GM12875 (cell line): ENCODE results near the gene DTX1.

Experiments used
- H3K4me3 ChIP-seq: one replicate; pipeline ENCODE4 v1.5.1; 2011; ENCODE audit warnings: low read depth, low read length, control low read depth
- CTCF ChIP-seq: IDR thresholded peaks from 2 replicates; pipeline ENCODE4 v1.5.1; 2011; ENCODE audit warnings: low read depth, mild to moderate bottlenecking, control low read depth, inconsistent platforms, low read length, moderate library complexity, borderline replicate concordance; ENCODE audit not compliant: insufficient read depth

Gene DTX1

GRCh38 chr12:113099764-113100163 is 43.2 kb downstream of the DTX1 start:
- TF ChIP-seq CTCF = no peak
- no peak overlapping the region for H3K4me3 ChIP-seq

GRCh38 chr12:113101751-113102150 is 45.2 kb downstream of the DTX1 start:
- TF ChIP-seq CTCF = no peak
- no peak overlapping the region for H3K4me3 ChIP-seq

GRCh38 chr12:113102811-113103210 is 46.3 kb downstream of the DTX1 start:
- TF ChIP-seq CTCF = no peak
- H3K4me3 ChIP-seq = no peak overlapping the region

GRCh38 chr12:113103756-113104450 is 47.4 kb downstream of the DTX1 start:
- no peak overlapping the region for H3K4me3 ChIP-seq
- no peak for TF ChIP-seq CTCF

GRCh38 chr12:113104953-113105510 is 48.5 kb downstream of the DTX1 start:
- no peak overlapping the region for H3K4me3 ChIP-seq
- TF ChIP-seq CTCF = no peak

GRCh38 chr12:113105606-113106271 is 49.2 kb downstream of the DTX1 start:
- no peak for TF ChIP-seq CTCF
- H3K4me3 ChIP-seq = no peak overlapping the region

- H3K4me3 ChIP-seq = no peak overlapping the region
- TF ChIP-seq CTCF = no peak
Measured at GRCh38 chr12:113106361-113106760, 49.8 kb downstream of the DTX1 start.
